Measurements from ENCODE around the gene RUNDC3A.

RUNDC3A gene

GRCh38 chr17:44324092-44324570 lies 15.7 kb downstream of the RUNDC3A start:
- no peaks in the 10 kb centered on the region for H3K9me2 ChIP-seq (replicated peaks; ENCODE audit: insufficient read depth, low read length)
- no peak overlapping the region for H2AFZ ChIP-seq (ENCODE audit: low read depth, low read length, severe bottlenecking)
- TF ChIP-seq EZH2phosphoT487 (conservative IDR thresholded peaks at IDR 0.05; ENCODE audit: low read length) (no peak), CTCF (IDR thresholded peaks at IDR 0.05; ENCODE audit: insufficient read depth, low read length, poor library complexity, severe bottlenecking) (no peak)
- no peaks in the 10 kb centered on the region for H4K20me1 ChIP-seq (ENCODE audit: low read depth, low read length)
- no peaks in the 10 kb centered on the region for H3K9me3 ChIP-seq (ENCODE audit: insufficient read depth, low read length)
- peak overlapping the region; percentile 71 for H3K4me3 ChIP-seq (ENCODE audit: insufficient read depth, low read length, poor library complexity, severe bottlenecking)
- peak overlapping the region; percentile 17; the same call in 1 of the 2 replicates for H3K27ac ChIP-seq (ENCODE audit: low read depth, low read length)
- H3K79me2 ChIP-seq (ENCODE audit: insufficient read depth, low read length): peaks cover 9% of the 10 kb centered on the region
- peak overlapping the region; percentile 76 for H3K9ac ChIP-seq (ENCODE audit: low read length)
- peaks cover 23% of the 10 kb centered on the region for H3F3A ChIP-seq (ENCODE audit: insufficient read depth)
- H3K27me3 ChIP-seq (ENCODE audit: low read length): no peaks in the 10 kb centered on the region
- peak overlapping the region; percentile 92 for H3K4me2 ChIP-seq (ENCODE audit: low read depth, low read length, poor library complexity, severe bottlenecking)
- no peaks in the 10 kb centered on the region for H3K36me3 ChIP-seq (ENCODE audit: low read length)

GRCh38 chr17:44324571-44325275 lies 16.3 kb downstream of the RUNDC3A start, which contains the start of gene SLC25A39:
TSS of gene SLC25A39 (minus strand) at chr17:44324823. CDS start at chr17:44323562, 1,261 bp downstream.
- H3K4me3 ChIP-seq (ENCODE audit: insufficient read depth, low read length, poor library complexity, severe bottlenecking): peak within 1 kb of the TSS; percentile 71
- H2AFZ ChIP-seq (ENCODE audit: low read depth, low read length, severe bottlenecking): peak within 1 kb of the TSS; percentile 30
- no peaks in the 10 kb centered on the region for H3K9me2 ChIP-seq (replicated peaks; ENCODE audit: insufficient read depth, low read length)
- H3K36me3 ChIP-seq (ENCODE audit: low read length): no peaks in the 10 kb centered on the region
- peak within 1 kb of the TSS; percentile 76 for H3K9ac ChIP-seq (ENCODE audit: low read length)
- peaks cover 23% of the 10 kb centered on the region for H3F3A ChIP-seq (ENCODE audit: insufficient read depth)
- TF ChIP-seq EZH2phosphoT487 (conservative IDR thresholded peaks at IDR 0.05; ENCODE audit: low read length) (no peak), CTCF (IDR thresholded peaks at IDR 0.05; ENCODE audit: insufficient read depth, low read length, poor library complexity, severe bottlenecking) (no peak)
- peak within 1 kb of the TSS; percentile 92 for H3K4me2 ChIP-seq (ENCODE audit: low read depth, low read length, poor library complexity, severe bottlenecking)
- H4K20me1 ChIP-seq (ENCODE audit: low read depth, low read length): no peaks in the 10 kb centered on the region
- peak within 1 kb of the TSS; percentile 93 for H3K27ac ChIP-seq (ENCODE audit: low read depth, low read length)
- H3K9me3 ChIP-seq (ENCODE audit: insufficient read depth, low read length): no peaks in the 10 kb centered on the region
- H3K79me2 ChIP-seq (ENCODE audit: insufficient read depth, low read length): peaks cover 9% of the 10 kb centered on the region
- H3K27me3 ChIP-seq (ENCODE audit: low read length): no peaks in the 10 kb centered on the region

GRCh38 chr17:44326861-44327444 lies 18.6 kb downstream of the RUNDC3A start:
- Histone ChIP-seq H4K20me1 (ENCODE audit: low read depth, low read length) (no peaks in the 10 kb centered on the region), H3K4me3 (ENCODE audit: insufficient read depth, low read length, poor library complexity, severe bottlenecking) (peak overlapping the region; percentile 42), H3K27ac (ENCODE audit: low read depth, low read length) (peak overlapping the region; percentile 4; the same call in 1 of the 2 replicates), H3K9ac (ENCODE audit: low read length) (peak overlapping the region; percentile 76; the same call in 1 of the 2 replicates), H3K27me3 (ENCODE audit: low read length) (no peaks in the 10 kb centered on the region), H3K9me3 (ENCODE audit: insufficient read depth, low read length) (no peaks in the 10 kb centered on the region), H2AFZ (ENCODE audit: low read depth, low read length, severe bottlenecking) (no peak overlapping the region), H3K4me2 (ENCODE audit: low read depth, low read length, poor library complexity, severe bottlenecking) (peak overlapping the region; percentile 51), H3K79me2 (ENCODE audit: insufficient read depth, low read length) (peaks cover 9% of the 10 kb centered on the region), H3F3A (ENCODE audit: insufficient read depth) (peaks cover 26% of the 10 kb centered on the region), H3K36me3 (ENCODE audit: low read length) (no peaks in the 10 kb centered on the region), H3K9me2 (replicated peaks; ENCODE audit: insufficient read depth, low read length) (no peaks in the 10 kb centered on the region)
- TF ChIP-seq EZH2phosphoT487 (conservative IDR thresholded peaks at IDR 0.05; ENCODE audit: low read length): no peak
- no peak for TF ChIP-seq CTCF (IDR thresholded peaks at IDR 0.05; ENCODE audit: insufficient read depth, low read length, poor library complexity, severe bottlenecking)

Measured in SU-DHL-6 (cell line).